Hepatocyte (in vitro differentiated cells): ENCODE results near the gene SV2C.

Experiments used
- CTCF ChIP-seq: fragments of 200-600 bp; sonication (generic); IDR thresholded peaks from 2 replicates; pipeline ENCODE4 v1.5.1; 2016; ENCODE audit warnings: antibody characterized with exemption, mild to moderate bottlenecking; ENCODE audit not compliant: poor library complexity
- EZH2phosphoT487 ChIP-seq: fragments of 200-600 bp; sonication (generic); IDR thresholded peaks from one replicate; pipeline ENCODE4 v1.6.1; 2018; ENCODE audit warnings: antibody characterized with exemption, mild to moderate bottlenecking, low read depth, moderate library complexity; ENCODE audit not compliant: unreplicated experiment, severe bottlenecking

GRCh38 chr5:76074487-76075065, 8.6 kb upstream of the SV2C start:
- peak; percentile 49 for TF ChIP-seq CTCF
- TF ChIP-seq EZH2phosphoT487, result no peak
